GM12892 (cell line): Measurements from ENCODE around the gene UFC1.

Source experiments
- POLR2A ChIP-seq: IDR thresholded peaks from 2 replicates; pipeline ENCODE4 v1.6.1; 2011; ENCODE audit warnings: low read depth, low read length, control low read depth
- POLR2AphosphoS5 ChIP-seq: IDR thresholded peaks from 2 replicates; pipeline ENCODE4 v1.6.1; 2011; ENCODE audit warnings: low read depth, low read length, control low read depth

GRCh38 chr1:161162806-161163205 lies 9.0 kb downstream of the UFC1 start:
- no peak for TF ChIP-seq POLR2AphosphoS5
- no peak for TF ChIP-seq POLR2A
